Body of pancreas (tissue), 4 donors: ENCODE measurements around the gene ENDOU. TPM values are rescaled to one million over a fixed set of nuclear protein-coding genes. Genes with fewer than 3 reads are reported as not detected.

Experiments
- ATAC-seq: fragments of 150-250 bp; one replicate; pipeline ENCODE4 v1.9.1; 2016
- DNase-seq, 4 donors: peaks; one replicate each; pipeline ENCODE4 v3.0.0-alpha.2; 2019
- H3K27ac ChIP-seq, 4 donors: fragments of 200-600 bp; sonication (generic); 1 replicate in 3 of 4; 2 replicates in 1 of 4; pipeline versions ENCODE4 v1.5.1 to v1.6.1; 2016 to 2019; ENCODE audit warnings: mild to moderate bottlenecking in 1 of 4, mixed read lengths in 1 of 4, moderate library complexity in 1 of 4
- H3K27me3 ChIP-seq, 2 donors: fragments of 200-600 bp; sonication (generic); one replicate each; pipeline ENCODE4 v1.6.0; 2016; ENCODE audit warnings: mild to moderate bottlenecking in 1 of 2
- H3K36me3 ChIP-seq, 2 donors: fragments of 200-600 bp; sonication (generic); replicated peaks in 1 of 2; 2 replicates each; pipeline ENCODE4 v1.5.1; 2016; ENCODE audit warnings: low read depth in 2 of 2; ENCODE audit not compliant: insufficient read depth in 1 of 2
- H3K4me1 ChIP-seq: fragments of 200-600 bp; sonication (generic); one replicate; pipeline ENCODE4 v1.6.0; 2016
- H3K4me3 ChIP-seq, 2 donors: fragments of 200-600 bp; sonication (generic); 1 replicate in 1 of 2; 2 replicates in 1 of 2; pipeline ENCODE4 v1.5.1; 2016 to 2019
- H3K9me3 ChIP-seq, 3 donors: fragments of 200-600 bp; sonication (generic); 1 replicate in 2 of 3; 2 replicates in 1 of 3; pipeline ENCODE4 v1.5.1; 2016
- CTCF ChIP-seq, 7 experiments: fragments of 450-650 bp in 4 of 7; fragments of 200-600 bp in 3 of 7; sonication (generic) in 3 of 7; IDR thresholded peaks; one replicate each; pipeline ENCODE4 v1.5.1; 2016 to 2019; ENCODE audit warnings: antibody characterized with exemption in 7 of 7
- POLR2A ChIP-seq, 3 donors: fragments of 450-650 bp; IDR thresholded peaks; one replicate each; pipeline ENCODE4 v1.6.1; 2016; ENCODE audit warnings: antibody characterized with exemption in 3 of 3, mild to moderate bottlenecking in 2 of 3
- WGBS, 2 donors: methylation state at CpG; one replicate each; pipeline ENCODE4 v1.1.5; 2017; 5-methylcytosine and 5-hydroxymethylcytosine counted together
- intact Hi-C: fragments of 100-400 bp; cut with DNase I; formaldehyde crosslinking; loops from one replicate; pipeline ENCODE4 v1.15.1; 2023
- total RNA-seq, 2 donors: library from RNA; depleted of rRNA; stranded (reverse); fragments of >200 nt; gene quantifications; one replicate each; pipeline ENCODE4 v1.1.0, GENCODE V29; 2016

ENDOU gene
- total RNA-seq, 2 donors from 2014 or later, result not detected

GRCh38 chr12:47754126-47754525 lies 28.8 kb upstream of the ENDOU start:
- Histone ChIP-seq H3K4me1 (peaks cover 55% of the 10 kb centered on the region), H3K9me3 (no peaks in the 10 kb centered on the region), H3K27me3 (no peaks in the 10 kb centered on the region), H3K36me3 (no peaks in the 10 kb centered on the region), H3K4me3 (no peak overlapping the region), H3K27ac (peak overlapping the region; percentile 54 to 83 (median 72))
- DNase-seq (no peak), ATAC-seq (no peak)
- no peak for TF ChIP-seq CTCF (IDR thresholded peaks at IDR 0.05)
- TF ChIP-seq POLR2A (IDR thresholded peaks at IDR 0.05), result no peak
- intact Hi-C loops, result no loop called here
- 71 to 84% methylated on average over 4 of the region's 4 CpGs for WGBS, 2 donors

- H3K4me3 ChIP-seq, result no peak overlapping the region
- peak; percentile 53 to 85 (median 74) for DNase-seq
- TF ChIP-seq CTCF (IDR thresholded peaks at IDR 0.05) (peak in 1 of 7 experiments; percentile 9), POLR2A (IDR thresholded peaks at IDR 0.05) (peak in 1 of 3 donors; percentile 9)
Observed at GRCh38 chr12:47753021-47754001, 28.0 kb upstream of the ENDOU start.

GRCh38 chr12:47752552-47752951 lies 27.3 kb upstream of the ENDOU start:
- Histone ChIP-seq H3K4me3 (no peak overlapping the region), H3K9me3 (no peaks in the 10 kb centered on the region), H3K27ac (peak overlapping the region; percentile 54 to 83 (median 72)), H3K4me1 (peaks cover 44% of the 10 kb centered on the region), H3K27me3 (no peaks in the 10 kb centered on the region), H3K36me3 (no peaks in the 10 kb centered on the region)
- no peak for DNase-seq
- WGBS, 2 donors, result 74 to 85% methylated on average over 7 of the region's 7 CpGs
- no peak for ATAC-seq
- TF ChIP-seq POLR2A (IDR thresholded peaks at IDR 0.05), result no peak
- no peak for TF ChIP-seq CTCF (IDR thresholded peaks at IDR 0.05)
- intact Hi-C loops, result no loop called here

More at GRCh38 chr12:47753021-47754001, 28.0 kb upstream of the ENDOU start:
- intact Hi-C loops, result no loop called here
- peak overlapping the region; percentile 54 to 83 (median 72) for H3K27ac ChIP-seq
- WGBS, 2 donors, result 47 to 71% methylated on average over 11 of the region's 11 CpGs
- H3K4me1 ChIP-seq, result peaks cover 51% of the 10 kb centered on the region
- H3K27me3 ChIP-seq, result no peaks in the 10 kb centered on the region
- no peaks in the 10 kb centered on the region for H3K9me3 ChIP-seq
- H3K36me3 ChIP-seq, result no peaks in the 10 kb centered on the region
- peak; percentile 76 for ATAC-seq

- intact Hi-C loops, result no loop called here
- Histone ChIP-seq H3K4me1 (peaks cover 44% of the 10 kb centered on the region), H3K9me3 (no peaks in the 10 kb centered on the region), H3K27ac (peak overlapping the region in 1 of 4 donors; percentile 54), H3K27me3 (no peaks in the 10 kb centered on the region), H3K36me3 (no peaks in the 10 kb centered on the region), H3K4me3 (no peak overlapping the region)
- TF ChIP-seq POLR2A (IDR thresholded peaks at IDR 0.05) (no peak), CTCF (IDR thresholded peaks at IDR 0.05) (no peak)
- ATAC-seq (no peak), DNase-seq (no peak)
- 85 to 89% methylated on average over 3 to 4 of the region's 4 CpGs for WGBS, 2 donors
Observed at GRCh38 chr12:47752121-47752520, 26.8 kb upstream of the ENDOU start.
